Measurements from ENCODE around the gene COL18A1.

Gene COL18A1

GRCh38 chr21:45482899-45483821, 78.2 kb downstream of the COL18A1 start:
- DNase-seq, result no peak

DNA sequence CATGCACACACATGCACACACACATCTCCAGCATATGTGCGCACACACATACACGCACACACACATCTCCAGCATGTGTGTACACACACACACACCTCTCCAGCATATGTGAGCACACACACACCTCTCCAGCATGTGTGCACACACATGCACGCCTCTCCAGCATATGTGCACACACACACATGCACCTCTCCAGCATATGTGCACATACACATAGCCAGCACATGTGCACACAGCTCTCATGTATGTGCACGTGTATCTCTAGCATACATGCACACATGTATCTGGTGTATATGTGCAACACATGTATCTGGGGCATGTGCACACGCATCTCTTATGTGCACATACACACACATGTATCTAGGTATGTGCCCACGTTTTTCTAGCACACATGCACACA, 79.4 kb downstream of the COL18A1 start:
- no peak for DNase-seq

GRCh38 chr21:45485686-45486442, 80.9 kb downstream of the COL18A1 start:
- no peak for DNase-seq

- no peak for DNase-seq
These were observed 81.6 kb downstream of the COL18A1 start for GRCh38 chr21:45486443-45487160.

DNA sequence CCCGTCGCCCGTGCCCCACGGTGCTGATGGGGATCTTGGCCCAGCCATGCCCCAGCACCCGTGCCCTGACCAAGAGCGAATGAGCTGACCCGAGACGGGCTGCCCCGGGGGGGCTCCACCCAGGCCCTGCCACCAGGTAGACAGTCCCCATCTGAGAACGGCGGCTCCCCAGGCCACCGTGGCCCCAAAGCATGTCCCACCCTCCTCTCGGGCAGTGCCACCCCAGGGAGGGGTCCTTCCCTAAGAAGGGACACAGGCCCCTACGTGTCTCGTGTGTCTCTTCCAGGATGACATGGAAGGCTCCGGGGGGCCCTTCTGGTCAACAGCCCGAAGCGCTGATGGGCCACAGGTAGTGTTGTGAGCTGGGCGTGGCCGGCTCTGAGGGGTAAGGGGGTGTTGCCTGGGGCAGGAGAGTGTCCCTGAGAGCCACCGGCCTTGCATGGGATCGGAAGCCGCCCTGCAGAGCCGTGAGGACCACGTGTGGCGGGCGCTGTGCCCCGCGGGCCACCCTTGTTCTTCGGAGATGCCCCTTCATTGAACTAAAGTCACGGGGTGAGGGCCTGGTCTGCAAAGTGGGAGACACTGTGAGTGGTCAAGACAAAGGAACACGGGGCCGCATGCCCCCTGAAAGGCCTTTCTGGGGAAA, 82.3 kb downstream of the COL18A1 start:
- DNase-seq, result no peak

- DNase-seq, result no peak
These were observed 83.1 kb downstream of the COL18A1 start for GRCh38 chr21:45487891-45488600.

GRCh38 chr21:45488931-45489721, 84.2 kb downstream of the COL18A1 start:
- no peak for DNase-seq

DNA sequence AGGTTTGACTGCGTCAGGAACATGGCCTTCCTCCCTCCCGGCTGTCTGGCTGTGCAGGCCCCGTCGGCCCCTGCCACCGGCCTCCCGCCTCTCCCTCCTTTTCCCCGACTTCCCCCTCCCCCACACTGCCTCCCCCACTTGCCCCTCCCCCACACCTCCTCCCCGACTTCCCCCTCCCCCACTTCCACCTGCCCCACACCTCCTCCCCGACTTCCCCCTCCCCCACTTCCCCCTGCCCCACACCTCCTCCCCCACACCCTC, 84.7 kb downstream of the COL18A1 start:
- no peak for DNase-seq

- no peak for DNase-seq
These were observed 85.2 kb downstream of the COL18A1 start for GRCh38 chr21:45490049-45490731.

GRCh38 chr21:45491056-45491455, 86.1 kb downstream of the COL18A1 start:
- DNase-seq, result no peak

DNA sequence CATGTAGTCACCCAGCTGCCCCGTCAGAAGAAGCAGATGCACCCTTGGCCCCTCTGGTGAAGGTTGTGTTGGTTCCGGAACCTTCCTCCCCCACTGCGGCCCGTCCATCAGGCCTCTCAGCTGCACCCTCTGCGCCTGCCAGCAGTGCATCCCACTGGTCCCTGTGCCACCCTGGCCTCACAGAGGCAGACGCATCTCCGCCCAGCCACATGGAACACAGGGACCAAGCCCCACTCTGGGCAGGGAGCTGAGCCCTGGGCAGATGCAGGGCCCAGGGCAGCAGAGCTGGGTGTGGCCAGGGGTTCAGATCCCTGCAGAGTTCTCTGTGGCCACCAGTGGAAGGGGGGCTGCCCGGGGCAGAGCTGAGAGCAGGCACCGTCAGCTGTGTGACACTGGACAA, 86.7 kb downstream of the COL18A1 start:
- no peak for DNase-seq

DNA sequence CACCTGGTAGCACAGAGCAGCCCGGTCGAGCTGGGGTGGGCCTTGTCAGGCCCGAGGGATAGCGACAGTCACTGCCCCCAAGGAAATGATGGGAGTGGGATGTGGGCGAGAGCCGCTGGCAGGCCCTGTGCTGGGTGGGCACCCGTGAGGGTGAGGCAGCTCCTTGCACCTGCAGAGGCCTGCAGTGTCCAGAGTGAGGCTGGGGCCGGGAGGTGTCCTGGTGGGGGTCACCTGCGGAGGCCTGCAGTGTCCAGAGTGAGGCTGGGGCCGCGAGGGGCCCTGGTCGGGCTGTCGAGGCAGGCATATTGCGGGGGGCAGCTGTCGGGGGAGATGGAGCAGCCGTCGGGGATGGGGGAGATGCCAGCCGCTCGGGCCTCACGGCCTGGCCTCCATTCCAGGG, 87.8 kb downstream of the COL18A1 start:
- DNase-seq, result no peak

DNA sequence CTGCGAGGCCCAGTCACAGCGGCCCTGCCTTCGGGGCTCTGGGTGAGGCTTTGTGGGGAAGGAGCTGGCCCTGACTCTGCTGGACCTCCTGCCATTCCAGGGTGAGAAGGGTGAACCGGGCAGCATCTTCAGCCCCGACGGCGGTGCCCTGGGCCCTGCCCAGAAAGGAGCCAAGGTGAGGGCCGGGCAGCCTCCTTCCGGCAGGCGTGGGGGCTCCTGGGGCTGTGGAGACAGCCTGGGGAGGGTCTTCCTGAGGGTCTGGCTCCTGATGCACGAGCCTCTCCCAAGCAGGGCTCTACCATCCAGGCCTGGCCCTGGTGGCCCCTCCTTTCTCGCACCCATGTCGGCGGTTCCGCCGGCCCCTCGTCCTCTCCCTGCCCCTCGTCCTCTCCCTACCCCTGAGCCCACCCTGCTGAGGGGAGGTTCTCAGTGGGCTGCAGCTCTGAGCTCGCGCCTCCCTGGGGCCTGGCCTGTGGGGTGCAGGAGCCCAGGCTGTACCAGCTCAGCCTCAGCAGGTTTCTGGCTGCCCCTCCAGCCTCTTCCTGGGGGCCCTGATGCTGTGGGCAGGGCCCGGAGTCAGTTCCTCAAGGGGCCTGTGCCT, 88.5 kb downstream of the COL18A1 start:
- no peak for DNase-seq

- DNase-seq, result no peak
These were observed 89.3 kb downstream of the COL18A1 start for GRCh38 chr21:45494135-45494850.

- DNase-seq, result no peak
These were observed 90.1 kb downstream of the COL18A1 start for GRCh38 chr21:45494851-45495680.

DNA sequence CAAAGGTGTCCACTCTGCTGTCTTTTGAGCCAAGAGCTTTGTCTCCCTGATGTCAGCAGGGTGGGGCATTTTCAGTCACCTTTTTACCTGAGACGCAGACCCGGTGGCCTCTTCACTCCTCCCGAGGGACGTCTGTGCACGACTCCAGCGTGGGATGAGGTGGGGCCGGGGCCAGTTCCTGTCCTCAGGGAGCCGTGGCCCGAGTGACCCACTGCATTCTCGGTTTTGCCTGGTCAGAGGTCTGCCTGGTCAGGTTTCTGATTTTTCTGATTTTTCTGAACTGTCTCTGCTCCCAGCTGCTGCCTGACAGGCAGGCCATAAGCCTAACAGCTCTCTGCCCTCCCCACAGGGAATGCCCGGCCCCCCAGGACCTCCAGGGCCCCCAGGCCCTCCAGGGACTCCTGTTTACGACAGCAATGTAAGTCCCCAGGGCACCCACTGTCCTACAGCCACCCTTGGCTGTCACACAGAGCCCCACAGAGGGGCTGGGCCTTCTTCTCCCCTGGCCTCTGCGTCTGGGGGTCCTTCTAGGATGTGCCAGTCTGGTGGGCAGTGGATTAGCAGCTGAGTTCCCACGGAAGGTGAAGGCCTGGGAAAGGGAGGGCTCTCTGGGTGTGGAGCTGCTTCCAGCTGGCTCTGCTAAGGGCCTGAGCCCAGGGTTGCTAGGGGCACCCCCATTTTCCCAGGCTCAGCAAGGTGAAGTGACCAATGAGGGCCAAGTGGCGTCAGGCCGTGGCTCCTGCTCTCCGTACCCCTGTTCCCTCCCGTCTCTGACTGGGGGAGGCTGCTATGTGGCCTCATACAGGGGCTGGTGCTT, 91.4 kb downstream of the COL18A1 start:
- DNase-seq, result no peak

DNA sequence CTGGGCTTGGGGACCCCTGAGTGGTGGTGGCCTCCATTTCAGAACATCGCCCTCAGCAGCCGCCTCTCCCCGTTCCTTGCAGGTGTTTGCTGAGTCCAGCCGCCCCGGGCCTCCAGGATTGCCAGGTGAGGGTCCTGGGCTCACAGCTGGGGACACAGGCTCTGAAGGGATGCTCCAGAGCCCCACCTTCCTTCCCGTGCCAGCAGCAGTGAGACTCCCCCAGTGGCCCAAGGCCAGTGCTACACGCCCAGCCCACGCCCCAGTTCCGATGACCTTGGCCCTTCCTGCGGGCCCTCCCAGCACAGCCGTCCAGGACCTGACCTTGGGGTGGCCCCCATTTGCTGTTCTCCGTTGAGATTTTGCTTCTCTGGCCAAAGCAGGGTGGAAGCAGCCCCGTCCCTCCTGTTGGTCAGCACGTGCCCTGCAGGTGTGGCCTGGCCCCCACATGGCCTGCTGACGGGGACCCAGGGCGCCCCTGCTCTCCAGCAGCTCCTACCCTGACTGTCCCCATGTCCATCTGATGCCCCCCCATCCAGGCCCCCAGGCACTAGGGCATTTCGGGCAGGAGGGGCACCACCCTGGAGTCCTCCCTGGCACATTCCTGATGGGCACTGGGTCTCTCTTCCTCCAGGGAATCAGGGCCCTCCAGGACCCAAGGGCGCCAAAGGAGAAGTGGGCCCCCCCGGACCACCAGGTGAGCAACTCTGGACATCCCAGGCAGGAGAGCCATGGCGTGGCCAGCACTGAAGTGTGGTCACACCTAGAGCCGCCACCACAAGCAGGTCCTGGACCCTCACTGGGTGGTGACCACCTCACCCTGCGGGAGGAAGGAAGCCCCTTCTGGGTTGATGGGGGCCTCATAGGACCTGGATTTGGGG, 92.2 kb downstream of the COL18A1 start:
- no peak for DNase-seq
